ENCODE data around the gene SERTAD4.

DNA sequence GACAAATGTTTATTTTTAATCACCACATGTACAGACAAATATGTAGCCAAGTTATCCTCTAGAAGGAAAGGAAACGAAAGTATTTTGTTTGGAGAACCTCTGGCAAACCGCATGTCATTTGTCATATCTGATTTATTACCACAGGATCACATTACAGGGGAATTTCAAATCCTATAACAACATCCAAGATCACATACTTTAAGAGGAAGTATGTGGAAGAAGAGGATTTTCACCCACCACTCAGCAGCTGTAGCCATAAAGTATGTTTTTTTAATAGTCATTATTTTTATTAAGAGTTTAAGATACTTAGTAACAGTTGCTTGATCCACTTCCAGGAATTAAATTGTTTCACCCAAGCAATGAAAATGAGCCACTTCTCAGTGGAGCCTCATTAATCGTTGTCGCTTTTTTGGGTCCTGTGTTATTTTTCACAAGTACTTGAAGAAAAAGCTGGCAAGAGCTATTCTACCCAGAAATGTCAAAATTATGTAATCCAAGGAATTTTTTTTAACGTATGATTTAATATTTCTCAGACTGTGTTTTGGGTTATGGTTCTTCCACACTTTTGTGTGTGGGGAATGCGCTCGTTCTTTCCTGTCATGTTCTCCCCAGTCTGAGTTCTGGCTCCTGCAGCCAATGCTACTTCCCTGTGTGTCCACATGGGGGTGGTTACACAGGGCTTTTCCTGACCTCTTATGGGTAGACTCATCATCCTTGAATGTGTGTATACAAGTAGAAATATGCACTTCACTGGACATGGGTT lies 6.9 kb downstream of the SERTAD4 start:
- TF ChIP-seq, protein P1, sequence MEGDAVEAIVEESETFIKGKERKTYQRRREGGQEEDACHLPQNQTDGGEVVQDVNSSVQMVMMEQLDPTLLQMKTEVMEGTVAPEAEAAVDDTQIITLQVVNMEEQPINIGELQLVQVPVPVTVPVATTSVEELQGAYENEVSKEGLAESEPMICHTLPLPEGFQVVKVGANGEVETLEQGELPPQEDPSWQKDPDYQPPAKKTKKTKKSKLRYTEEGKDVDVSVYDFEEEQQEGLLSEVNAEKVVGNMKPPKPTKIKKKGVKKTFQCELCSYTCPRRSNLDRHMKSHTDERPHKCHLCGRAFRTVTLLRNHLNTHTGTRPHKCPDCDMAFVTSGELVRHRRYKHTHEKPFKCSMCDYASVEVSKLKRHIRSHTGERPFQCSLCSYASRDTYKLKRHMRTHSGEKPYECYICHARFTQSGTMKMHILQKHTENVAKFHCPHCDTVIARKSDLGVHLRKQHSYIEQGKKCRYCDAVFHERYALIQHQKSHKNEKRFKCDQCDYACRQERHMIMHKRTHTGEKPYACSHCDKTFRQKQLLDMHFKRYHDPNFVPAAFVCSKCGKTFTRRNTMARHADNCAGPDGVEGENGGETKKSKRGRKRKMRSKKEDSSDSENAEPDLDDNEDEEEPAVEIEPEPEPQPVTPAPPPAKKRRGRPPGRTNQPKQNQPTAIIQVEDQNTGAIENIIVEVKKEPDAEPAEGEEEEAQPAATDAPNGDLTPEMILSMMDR (conservative IDR thresholded peaks at IDR 0.05; ENCODE audit: low read depth, low read length) = peak; percentile 61
- TF ChIP-seq EZH2 (IDR thresholded peaks at IDR 0.05; ENCODE audit: low read length, unreplicated experiment) = no peak
